NOMO-1 (cell line): ENCODE results near the gene GATAD1.
"Not testable (repeated sequence)": the region's sequence is repeated elsewhere in the genome, so short reads cannot be mapped to it uniquely, and the experiment has no call there.

Experiments
- DNase-seq, 2 experiments: peaks; one replicate each; lab custom pipeline; 2025; ENCODE audit not compliant: unreplicated experiment in 2 of 2; lab: John Stamatoyannopoulos, UW

GATAD1 gene, protein sequence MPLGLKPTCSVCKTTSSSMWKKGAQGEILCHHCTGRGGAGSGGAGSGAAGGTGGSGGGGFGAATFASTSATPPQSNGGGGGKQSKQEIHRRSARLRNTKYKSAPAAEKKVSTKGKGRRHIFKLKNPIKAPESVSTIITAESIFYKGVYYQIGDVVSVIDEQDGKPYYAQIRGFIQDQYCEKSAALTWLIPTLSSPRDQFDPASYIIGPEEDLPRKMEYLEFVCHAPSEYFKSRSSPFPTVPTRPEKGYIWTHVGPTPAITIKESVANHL

DNA sequence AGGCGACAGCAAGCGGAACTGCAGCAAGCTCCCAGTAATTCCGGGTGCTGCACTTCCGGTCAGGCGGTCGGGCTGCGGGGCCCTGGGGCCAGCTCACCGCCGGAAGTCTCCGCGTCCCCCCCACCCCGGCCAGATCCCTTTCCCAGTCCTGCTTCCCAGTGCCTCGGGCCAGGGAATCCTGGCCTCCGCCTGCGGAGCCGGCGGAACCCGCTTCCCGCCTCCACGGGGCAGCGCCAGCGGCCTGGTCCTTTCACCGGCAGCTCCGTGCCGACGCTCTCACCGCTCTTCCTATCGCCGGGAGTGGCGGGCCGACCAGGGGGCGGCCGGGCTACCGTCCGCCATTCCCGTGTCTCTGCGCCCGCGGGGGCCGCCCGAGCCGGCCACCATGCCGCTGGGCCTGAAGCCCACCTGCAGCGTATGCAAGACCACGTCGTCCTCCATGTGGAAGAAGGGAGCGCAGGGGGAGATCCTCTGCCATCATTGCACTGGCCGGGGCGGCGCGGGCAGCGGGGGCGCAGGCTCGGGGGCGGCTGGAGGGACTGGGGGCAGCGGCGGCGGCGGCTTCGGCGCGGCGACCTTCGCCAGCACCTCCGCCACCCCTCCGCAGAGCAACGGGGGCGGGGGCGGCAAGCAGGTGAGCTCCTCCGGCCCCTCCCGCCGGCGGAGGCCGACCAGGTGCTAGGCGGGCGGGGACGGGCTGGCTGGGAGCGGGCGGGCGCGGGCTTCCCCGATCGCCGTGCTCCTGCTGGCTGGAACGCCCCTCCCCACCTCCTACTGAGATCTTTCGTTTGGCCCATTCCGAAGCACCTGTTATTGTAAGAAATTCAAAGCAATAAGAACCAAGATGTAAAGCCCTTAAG is at the start of gene GATAD1:
Gene GATAD1, plus strand, starts transcription at position 138 of the 860 bp plus-strand sequence. Its CDS starts 248 bp downstream, at position 386.
- DNase-seq = peak; percentile 99

GRCh38 chr7:92397542-92397941 is 49.7 kb upstream of the GATAD1 start:
- no peak for DNase-seq

DNA sequence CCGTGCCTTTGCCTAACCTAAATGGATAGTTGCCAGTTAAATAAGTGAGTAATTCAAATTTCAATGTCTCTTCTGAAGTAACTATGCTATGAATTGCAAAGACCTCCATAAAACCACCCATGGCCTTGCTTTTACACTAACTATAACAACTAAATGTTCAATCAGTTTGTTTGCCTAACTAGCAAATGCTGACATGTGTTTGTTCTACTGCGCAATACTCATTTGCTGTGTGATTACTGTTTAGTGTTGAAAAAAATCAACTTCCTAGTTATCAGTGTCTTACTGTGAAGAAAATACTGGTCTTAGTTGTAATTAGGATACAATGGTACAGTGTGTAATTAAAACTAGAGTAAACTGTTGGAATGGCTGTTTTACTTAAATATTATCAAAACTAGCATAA is 47.3 kb upstream of the GATAD1 start:
- no peak for DNase-seq

- DNase-seq = no peak
Observed at GRCh38 chr7:92402920-92403759, 44.1 kb upstream of the GATAD1 start.

- DNase-seq = no peak
Observed at GRCh38 chr7:92403760-92404074, 43.6 kb upstream of the GATAD1 start.

DNA sequence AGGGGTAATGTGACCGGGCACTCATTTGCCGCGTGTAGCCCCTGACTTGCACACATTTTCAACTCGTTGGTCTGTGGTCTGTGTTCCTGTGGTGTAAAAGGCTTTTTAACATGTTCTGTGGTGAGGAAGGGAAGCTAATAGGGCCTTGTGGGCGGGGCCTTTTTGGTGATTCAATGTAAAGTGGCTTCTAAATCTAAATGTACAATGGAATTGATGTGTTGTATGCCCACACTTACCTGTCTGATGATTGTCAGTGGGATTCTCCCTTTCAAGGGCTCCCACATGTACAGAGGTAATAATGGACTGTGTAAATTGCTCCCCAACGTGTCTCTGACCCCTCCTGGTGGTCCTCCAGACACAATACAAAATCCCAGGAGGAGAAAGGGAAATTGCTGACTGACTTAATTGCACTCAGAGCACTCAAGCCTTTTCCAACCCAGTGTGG is 43.1 kb upstream of the GATAD1 start:
- peak; percentile 95 for DNase-seq

DNA sequence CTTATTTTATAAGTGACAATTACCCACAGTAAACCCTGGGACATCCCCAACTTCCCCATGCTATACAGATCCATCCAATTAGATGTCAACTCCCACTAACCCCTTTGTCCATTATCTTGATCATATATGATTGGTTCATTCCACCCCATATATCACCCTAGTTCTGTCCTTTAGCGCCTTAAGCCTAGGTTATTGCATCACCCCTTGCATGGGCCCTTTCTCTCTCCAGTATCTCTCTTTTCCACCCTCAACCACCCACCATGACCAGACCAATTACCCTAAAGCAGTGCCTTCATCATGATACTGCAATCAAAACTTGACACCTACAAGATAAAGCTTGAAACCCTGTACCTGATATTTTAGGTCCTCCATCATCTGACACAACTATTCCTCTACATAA is 37.9 kb upstream of the GATAD1 start:
- no peak for DNase-seq

- not testable (repeated sequence) for DNase-seq
Observed at GRCh38 chr7:92410162-92410561, 37.1 kb upstream of the GATAD1 start.

- DNase-seq = no peak
Observed at GRCh38 chr7:92412745-92413144, 34.5 kb upstream of the GATAD1 start.

- DNase-seq = no peak
Observed at GRCh38 chr7:92413550-92413949, 33.7 kb upstream of the GATAD1 start.

GRCh38 chr7:92415225-92415624 is 32.1 kb upstream of the GATAD1 start:
- no peak for DNase-seq

DNA sequence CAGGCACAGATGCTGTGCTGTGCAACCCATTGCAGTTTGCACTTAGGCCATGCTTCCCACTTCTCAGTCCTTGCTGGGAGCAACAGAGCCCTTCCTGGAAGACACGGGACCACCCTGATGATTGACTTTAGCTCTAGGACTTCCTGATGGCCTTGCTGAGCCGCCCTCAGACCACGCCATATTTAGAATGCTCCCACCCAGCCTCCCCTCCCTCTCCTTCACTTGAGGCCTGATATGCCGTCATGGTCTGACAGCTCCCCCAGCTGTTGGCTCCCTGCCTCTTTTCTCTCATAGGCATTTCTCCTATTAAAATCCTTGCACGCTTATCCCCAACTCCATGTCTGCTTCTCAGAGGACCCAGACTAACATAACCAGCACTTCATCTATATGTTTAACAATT is 29.4 kb upstream of the GATAD1 start:
- DNase-seq = no peak

- peak; percentile 48 to 52 for DNase-seq
Observed at GRCh38 chr7:92421676-92422435, 25.4 kb upstream of the GATAD1 start.

DNA sequence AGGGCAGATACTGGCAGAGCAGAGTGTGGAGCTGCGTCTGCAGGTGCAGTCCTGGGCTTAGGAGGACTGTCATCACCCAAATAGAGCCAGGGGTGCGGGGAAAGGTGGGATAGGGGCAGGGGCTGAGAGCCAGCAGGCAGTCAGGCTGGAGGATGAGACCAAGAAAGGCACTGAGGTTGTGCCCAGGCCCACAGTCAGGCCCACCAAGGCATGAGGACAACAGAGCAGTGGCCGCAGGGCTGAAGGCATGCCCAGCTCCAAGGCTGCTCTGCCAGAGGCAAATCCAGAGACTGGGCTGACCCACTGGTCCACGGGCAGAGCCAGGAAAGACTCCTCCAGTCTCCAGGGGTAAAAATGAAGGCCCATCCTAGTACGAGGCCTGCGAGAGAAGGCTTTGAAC is 24.4 kb upstream of the GATAD1 start:
- no peak for DNase-seq

GRCh38 chr7:92423710-92424131 is 23.6 kb upstream of the GATAD1 start:
- DNase-seq = peak; percentile 30 to 59

DNA sequence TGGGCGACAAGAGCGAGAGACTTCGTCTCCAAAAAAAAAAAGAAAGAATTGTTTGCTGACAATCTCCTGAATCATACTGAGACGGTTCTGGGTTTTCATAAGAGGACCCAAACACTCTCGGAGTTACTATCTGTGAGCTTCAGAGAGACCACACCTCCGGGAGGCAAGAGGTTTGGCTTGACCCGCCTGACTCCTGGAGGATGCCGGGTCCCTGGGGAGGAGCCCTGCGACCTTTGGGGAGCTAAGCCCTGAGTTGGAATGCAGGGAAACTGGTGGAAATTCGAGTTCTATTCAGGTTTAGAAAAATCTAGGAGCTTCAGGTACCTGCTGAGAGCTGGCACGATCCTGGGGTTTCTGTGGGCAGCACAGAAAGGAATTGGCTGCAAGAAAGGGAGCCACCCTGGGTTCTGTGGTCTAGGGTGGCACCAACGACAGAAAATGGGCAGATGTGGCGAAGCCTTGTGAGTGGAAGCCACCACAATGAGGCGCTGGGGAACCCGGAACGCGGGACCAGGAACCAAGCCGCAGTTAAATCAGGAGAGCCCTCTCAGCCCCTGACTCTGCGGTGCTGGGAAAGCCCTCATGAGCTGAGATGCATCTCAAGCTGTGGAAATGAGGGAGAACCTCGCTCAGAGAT is 21.9 kb upstream of the GATAD1 start:
- peak; percentile 81 to 86 for DNase-seq

GRCh38 chr7:92427193-92427592 is 20.1 kb upstream of the GATAD1 start:
- DNase-seq = no peak

- no peak for DNase-seq
Observed at GRCh38 chr7:92432299-92432946, 14.9 kb upstream of the GATAD1 start.

DNA sequence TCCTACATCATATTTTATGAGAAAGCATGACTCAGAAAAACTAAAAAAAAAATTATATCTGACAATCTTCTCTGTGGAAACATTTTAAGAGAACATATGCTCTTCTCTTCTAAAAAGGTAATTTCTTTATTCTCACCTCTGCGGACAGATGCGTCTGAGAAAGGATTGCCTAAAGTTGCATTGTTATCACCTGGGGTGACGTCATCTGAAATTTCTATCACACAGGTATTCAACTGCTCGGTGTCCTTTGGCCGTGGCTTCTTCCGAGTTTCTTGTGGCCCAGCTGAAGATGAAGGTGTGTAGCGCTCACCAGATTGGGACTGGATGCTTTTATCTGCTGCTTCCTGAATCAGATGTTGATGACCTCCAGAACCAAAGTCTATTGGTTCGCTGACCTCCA is 14.3 kb upstream of the GATAD1 start:
- DNase-seq = no peak

- no peak for DNase-seq
Observed at GRCh38 chr7:92435542-92435941, 11.7 kb upstream of the GATAD1 start.
